GM18858 (cell line): ENCODE data around the gene FADS2.

Experiments used
- ATAC-seq: cut with Tn5 transposase; IDR thresholded peaks from one replicate; pipeline ENCODE4 v1.9.1; 2021; ENCODE audit not compliant: unreplicated experiment

The FADS2 gene

GRCh38 chr11:61846362-61847020 is 18.4 kb downstream of the FADS2 start:
- no peak for ATAC-seq

GRCh38 chr11:61847914-61848581 is 19.9 kb downstream of the FADS2 start:
- no peak for ATAC-seq

DNA sequence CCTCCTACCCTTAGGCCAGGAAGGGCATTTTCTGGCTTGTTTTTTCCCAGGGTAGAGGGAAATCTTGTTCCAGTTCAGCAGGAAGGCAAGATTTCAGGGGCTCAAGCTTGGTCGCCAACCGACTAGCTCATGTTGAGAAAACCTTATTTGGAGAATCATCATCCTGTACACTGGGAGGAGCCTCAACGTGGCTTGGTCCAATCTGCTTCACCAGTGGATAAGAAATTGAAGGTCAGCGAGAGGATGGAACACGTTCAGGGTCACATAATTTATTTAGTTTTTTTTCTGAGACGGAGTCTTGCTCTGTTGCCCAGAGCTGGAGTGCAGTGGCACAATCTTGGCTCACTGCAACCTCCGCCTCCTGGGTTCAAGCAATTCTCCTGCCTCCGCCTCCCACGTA is 20.5 kb downstream of the FADS2 start:
- ATAC-seq, result no peak

GRCh38 chr11:61850687-61851086 is 22.6 kb downstream of the FADS2 start:
- no peak for ATAC-seq

- ATAC-seq, result no peak
Observed at GRCh38 chr11:61851113-61851899, 23.2 kb downstream of the FADS2 start.

DNA sequence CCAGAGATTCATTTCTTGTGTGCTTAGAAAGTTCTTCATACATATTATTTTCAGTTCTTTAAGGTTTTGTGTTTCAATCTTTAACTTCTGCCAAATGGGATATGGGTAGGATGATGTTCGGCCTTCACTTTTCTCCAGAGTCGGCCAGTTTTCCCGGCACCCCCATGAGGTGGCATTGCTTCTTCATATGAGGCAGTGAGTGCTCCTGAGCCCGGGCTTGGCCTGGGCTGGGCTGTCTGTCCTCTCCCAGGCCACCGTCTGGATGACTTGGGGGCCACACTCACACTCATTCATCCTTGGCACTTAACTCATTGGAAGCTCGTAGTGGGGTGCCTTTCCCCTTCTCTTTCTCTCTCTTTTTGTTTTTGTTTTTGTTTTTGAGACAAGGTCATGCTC is 23.8 kb downstream of the FADS2 start:
- no peak for ATAC-seq

- ATAC-seq, result no peak
Observed at GRCh38 chr11:61853698-61854169, 25.6 kb downstream of the FADS2 start.

GRCh38 chr11:61854206-61854895 is 26.3 kb downstream of the FADS2 start:
- no peak for ATAC-seq

DNA sequence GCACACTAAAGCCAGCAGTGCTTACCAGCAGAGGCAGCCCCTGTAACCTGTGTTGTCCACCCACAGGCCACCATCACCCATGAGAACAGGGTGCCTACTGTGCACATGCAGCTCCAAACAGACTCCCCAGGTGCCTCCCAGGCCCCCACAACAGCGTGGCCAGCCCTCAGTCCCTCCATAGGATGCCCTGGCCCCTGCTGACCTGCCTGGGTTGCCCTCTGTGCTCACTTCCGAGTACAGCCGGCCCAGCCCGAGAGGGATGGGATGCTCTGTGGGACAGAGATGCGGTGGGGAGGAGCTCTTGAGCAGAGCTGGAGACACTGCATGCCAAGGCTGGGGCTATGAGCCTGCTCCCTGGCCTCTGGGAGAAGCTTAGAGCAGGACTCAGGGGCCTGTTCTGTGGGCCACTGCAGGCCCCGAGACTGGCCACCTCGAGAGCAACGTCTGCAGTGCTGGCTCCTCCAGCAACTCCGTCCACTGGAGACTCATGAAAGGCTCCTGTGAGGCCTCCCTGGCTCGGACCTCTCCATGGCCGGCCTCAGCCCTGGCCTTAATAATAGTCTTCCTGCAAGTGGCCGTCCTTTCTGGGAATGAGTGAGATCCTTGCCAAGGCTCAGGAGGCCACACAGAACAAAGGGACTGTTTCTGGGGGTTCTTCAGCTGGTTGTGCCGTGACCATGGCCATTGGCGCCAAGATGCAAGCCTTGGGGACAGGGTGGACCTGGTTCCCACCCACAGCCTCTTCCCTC is 27.0 kb downstream of the FADS2 start:
- ATAC-seq, result no peak

- ATAC-seq, result no peak
Observed at GRCh38 chr11:61855939-61856680, 28.0 kb downstream of the FADS2 start.

DNA sequence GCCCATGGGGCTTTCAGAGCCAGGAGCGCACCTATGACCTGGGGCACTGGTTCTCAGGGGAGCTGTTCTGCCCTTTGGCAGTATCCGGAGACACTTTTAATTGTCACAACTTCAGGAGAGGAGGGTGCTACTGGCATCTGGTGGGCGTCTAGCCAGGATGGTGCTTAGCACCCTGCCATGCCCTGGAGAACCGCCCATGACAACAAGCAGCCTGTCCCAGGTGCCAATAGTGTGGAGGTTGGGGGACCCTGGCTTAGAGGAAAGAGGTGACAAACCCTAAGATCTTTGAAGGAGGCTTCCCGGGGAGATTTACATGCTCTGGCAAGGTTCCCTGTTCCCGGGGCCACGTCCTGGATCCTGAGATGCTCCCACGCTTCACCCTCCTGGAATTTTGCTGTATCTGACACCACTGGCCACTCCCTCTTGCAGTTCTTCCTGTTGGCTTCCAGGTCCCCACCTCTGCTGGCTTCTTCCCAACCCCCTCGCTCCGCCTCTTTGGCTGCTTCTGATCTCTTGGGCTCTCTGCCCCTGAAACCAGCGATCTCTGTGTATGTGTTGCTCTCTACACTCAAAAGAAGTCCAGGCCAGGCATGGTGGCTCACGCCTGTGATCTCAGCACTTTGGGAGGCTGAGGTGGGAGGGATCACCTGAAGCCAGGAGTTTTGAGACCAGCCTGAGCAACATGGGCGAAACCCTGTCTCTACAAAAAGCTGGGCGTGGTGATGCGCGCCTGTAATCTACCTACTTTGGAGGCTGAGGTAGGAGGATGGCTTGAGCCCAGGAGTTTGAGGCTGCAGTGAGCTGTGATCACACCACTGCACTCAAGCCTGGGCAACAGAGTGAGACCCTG is 32.2 kb downstream of the FADS2 start:
- ATAC-seq, result no peak

- no peak for ATAC-seq
Observed at GRCh38 chr11:61861634-61862033, 33.5 kb downstream of the FADS2 start.

DNA sequence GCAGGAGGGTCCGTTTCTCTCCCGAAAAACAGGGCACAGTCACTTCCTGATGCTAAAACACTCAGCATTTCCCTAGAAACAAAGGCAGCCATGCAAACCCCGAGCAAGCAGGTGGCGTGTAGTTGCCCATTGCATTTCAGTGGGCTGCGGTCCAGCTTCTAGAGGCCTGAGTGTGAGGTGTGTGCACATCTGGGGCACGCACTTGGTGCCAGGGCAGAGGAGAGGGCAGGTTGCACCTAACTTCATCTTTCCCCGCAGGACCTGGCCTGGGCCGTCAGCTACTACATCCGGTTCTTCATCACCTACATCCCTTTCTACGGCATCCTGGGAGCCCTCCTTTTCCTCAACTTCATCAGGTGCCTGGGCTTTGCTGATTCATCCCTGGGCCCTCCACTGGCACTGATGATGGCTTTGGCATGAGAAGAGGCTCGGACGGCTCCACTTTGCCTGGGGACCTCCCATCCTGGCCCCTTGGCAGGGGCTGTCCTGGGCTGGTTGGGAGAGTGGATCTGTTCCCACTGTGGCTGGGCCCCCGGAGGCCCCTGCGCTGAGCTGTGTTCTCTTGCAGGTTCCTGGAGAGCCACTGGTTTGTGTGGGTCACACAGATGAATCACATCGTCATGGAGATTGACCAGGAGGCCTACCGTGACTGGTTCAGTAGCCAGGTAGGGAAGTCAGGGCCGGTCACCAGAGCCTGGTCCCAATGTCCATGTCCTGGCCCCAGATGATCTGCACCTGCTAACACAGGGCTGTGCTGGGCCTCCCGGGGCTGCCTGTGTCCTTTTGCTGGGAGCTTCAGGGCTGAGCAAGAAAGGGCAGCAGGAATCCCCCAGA is 34.8 kb downstream of the FADS2 start:
- ATAC-seq, result no peak

DNA sequence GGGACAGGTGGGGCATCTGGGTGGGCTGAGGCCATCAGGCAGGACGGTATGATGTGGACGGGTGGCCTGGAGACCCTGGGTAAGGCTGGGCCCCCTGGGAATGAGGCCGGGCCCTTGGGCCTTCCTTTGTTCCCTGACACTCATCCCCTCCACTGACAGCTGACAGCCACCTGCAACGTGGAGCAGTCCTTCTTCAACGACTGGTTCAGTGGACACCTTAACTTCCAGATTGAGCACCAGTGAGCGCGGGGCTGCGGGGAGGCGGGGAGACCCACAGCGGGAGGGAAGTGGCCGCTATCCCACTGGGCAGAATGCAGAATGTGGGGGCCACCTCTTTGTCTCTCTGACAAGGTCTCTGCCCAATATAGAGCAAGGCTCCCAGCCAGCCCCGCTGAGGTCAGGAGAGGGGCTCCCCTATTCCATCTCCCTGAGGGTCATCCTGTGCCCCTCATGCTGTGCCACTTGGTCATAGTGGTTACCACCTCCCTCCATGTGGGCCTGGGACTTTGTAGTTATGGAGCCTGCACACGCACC is 35.5 kb downstream of the FADS2 start:
- ATAC-seq, result no peak

GRCh38 chr11:61864814-61865775 is 37.0 kb downstream of the FADS2 start:
- no peak for ATAC-seq

- no peak for ATAC-seq
Observed at GRCh38 chr11:61866231-61866957, 38.3 kb downstream of the FADS2 start.
